OCI-LY7 (cell line): ENCODE data around the gene RIMKLB. TPM values are rescaled to one million over a fixed set of nuclear protein-coding genes. Genes with fewer than 3 reads are reported as not detected.
"Not testable (repeated sequence)": the region's sequence is repeated elsewhere in the genome, so short reads cannot be mapped to it uniquely, and the experiment has no call there.

Experiments used
- BruUV-seq: library from RNA; stranded (reverse); fragments of 400-500 nt; replicated peaks from 2 replicates; lab custom pipeline; 2021; lab: Mats Ljungman, UMichigan
- CTCF ChIA-PET: fragments of 300-600 bp; sonication (Branson Sonifier 250); formaldehyde crosslinking; loops from one replicate; lab custom pipeline; 2022; ENCODE audit warnings: antibody characterized with exemption; ENCODE audit not compliant: unreplicated experiment; lab: Charles Lee
- POLR2A ChIA-PET: fragments of 300-600 bp; sonication (Branson Sonifier 250); formaldehyde crosslinking; loops from one replicate; lab custom pipeline; 2022; ENCODE audit warnings: antibody characterized with exemption; lab: Charles Lee
- DNase-seq: peaks from one replicate; pipeline ENCODE4 v3.0.0-alpha.2; 2015; ENCODE audit warnings: low spot score
- H2AFZ ChIP-seq: fragments of 200-600 bp; sonication (generic), shearing (Covaris generic); 2 replicates; pipeline ENCODE4 v1.6.1; 2014; ENCODE audit warnings: mild to moderate bottlenecking, antibody characterized with exemption, low read length, moderate library complexity
- H3K27ac ChIP-seq: fragments of 200-600 bp; sonication (generic); 2 replicates; pipeline ENCODE4 v1.5.1; 2014; ENCODE audit warnings: mixed run types, low read depth, mild to moderate bottlenecking, moderate library complexity, low read length, inconsistent platforms; ENCODE audit not compliant: poor library complexity, severe bottlenecking
- H3K36me3 ChIP-seq: fragments of 200-600 bp; sonication (generic); 2 replicates; pipeline ENCODE4 v1.6.1; 2014; ENCODE audit warnings: mild to moderate bottlenecking, antibody characterized with exemption, low read length, moderate library complexity, mixed read lengths; ENCODE audit not compliant: insufficient read depth
- H3K4me1 ChIP-seq: fragments of 200-600 bp; sonication (generic); 2 replicates; pipeline ENCODE4 v1.5.1; 2014; ENCODE audit warnings: mild to moderate bottlenecking, low read length; ENCODE audit not compliant: insufficient read depth, poor library complexity, severe bottlenecking
- H3K4me2 ChIP-seq: fragments of 200-600 bp; sonication (generic); 2 replicates; pipeline ENCODE4 v1.6.1; 2014; ENCODE audit warnings: mild to moderate bottlenecking, low read length
- H3K4me3 ChIP-seq: fragments of 200-600 bp; sonication (generic); 2 replicates; pipeline ENCODE4 v1.5.1; 2014; ENCODE audit warnings: mild to moderate bottlenecking, low read depth, low read length; ENCODE audit not compliant: poor library complexity, severe bottlenecking
- H3K79me2 ChIP-seq: fragments of 200-600 bp; sonication (generic); 2 replicates; pipeline ENCODE4 v1.6.1; 2016; ENCODE audit warnings: low read depth, mild to moderate bottlenecking, low read length, moderate library complexity, mixed read lengths; ENCODE audit not compliant: insufficient read depth
- H3K9me2 ChIP-seq: fragments of 200-600 bp; sonication (generic); 2 replicates; pipeline ENCODE4 v1.6.1; 2016; ENCODE audit warnings: mild to moderate bottlenecking, low read length, mixed read lengths; ENCODE audit not compliant: insufficient read depth
- H3K9me3 ChIP-seq: fragments of 200-600 bp; sonication (generic); 2 replicates; pipeline ENCODE4 v1.6.1; 2014; ENCODE audit warnings: mild to moderate bottlenecking, mixed run types, low read length, mixed read lengths
- H4K20me1 ChIP-seq: fragments of 200-600 bp; sonication (generic); 2 replicates; pipeline ENCODE4 v1.6.1; 2014; ENCODE audit warnings: mild to moderate bottlenecking, antibody characterized with exemption, low read length, moderate library complexity, mixed read lengths; ENCODE audit not compliant: insufficient read depth
- intact Hi-C: fragments of 100-400 bp; cut with micrococcal nuclease; formaldehyde crosslinking; loops from one replicate; pipeline ENCODE4 v1.10.0; 2022; ENCODE audit not compliant: unreplicated experiment
- total RNA-seq, 2 experiments: library from RNA; depleted of rRNA in 1 of 2; stranded (reverse); fragments of >200 nt in 1 of 2; shearing (Covaris generic) in 1 of 2; gene quantifications; 2 replicates each; pipeline ENCODE4 v1.2.3, GENCODE V29; 2014 to 2022

The RIMKLB gene
- total RNA-seq, 2 experiments from 2014 or later = 84.6 to 109 TPM

DNA sequence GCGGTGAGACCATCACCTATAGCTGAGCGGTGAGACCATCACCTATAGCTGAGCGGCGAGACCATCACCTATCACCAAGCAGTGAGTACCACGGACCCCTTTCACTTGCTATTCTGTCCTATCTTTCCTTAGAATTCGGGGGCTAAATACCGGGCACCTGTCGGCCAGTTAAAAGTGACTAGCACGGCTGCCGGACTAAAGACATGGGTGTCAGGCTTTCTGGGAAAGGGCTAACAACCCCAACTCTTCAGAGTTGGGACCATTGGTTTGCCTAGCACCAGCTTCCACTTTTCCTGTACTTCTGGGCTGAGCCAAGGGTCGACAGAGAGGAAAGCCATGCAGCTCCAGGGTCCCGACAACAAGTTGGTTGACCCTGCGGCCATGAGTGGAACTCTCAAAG lies 90.9 kb downstream of the RIMKLB start:
- H3K79me2 ChIP-seq, H2AFZ ChIP-seq, CTCF ChIA-PET, POLR2A ChIA-PET, intact Hi-C loops, H3K9me2 ChIP-seq, H3K4me1 ChIP-seq, H4K20me1 ChIP-seq, BruUV-seq, H3K9me3 ChIP-seq: not testable (repeated sequence)
- Histone ChIP-seq H3K27ac (peak overlapping the region; percentile 39), H3K4me3 (peak overlapping the region; percentile 77), H3K36me3 (peaks cover 12% of the 10 kb centered on the region), H3K4me2 (peak overlapping the region; percentile 60)
- DNase-seq = peak; percentile 32

DNA sequence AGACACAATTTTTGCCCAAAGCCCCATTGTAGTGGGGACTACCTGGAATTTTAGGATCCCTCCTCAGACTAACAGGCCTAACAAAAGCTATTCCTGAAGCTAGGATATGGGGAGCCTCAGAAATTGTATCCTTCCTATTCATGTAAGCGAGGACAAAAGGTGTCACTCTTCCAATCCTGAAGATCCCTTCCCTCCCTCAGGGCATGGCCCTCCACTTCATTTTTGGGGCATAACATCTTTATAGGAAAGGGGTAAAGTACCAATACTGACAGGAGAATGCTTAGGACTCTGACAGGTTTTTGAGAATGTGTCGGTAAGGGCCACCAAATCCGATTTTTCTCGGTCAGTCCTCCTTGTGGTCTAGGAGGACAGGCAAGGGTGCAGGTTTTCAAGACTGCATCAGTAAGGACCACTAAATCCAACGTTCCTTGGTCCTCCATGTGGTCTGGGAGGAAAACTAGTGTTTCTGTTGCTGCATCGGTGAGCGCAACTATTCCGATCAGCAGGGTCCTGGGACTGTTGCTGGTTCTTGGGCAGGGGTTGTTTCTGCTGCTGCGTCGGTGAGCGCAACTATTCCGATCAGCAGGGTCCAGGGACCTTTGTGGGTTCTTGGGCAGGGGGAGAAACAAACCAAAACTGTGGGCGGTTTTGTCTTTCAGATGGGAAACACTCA lies 91.7 kb downstream of the RIMKLB start:
- not testable (repeated sequence) for BruUV-seq, H3K27ac ChIP-seq

GRCh38 chr12:8793226-8793625 lies 95.4 kb downstream of the RIMKLB start:
- intact Hi-C loops, H3K4me1 ChIP-seq, H3K4me3 ChIP-seq, BruUV-seq, H3K9me3 ChIP-seq, H3K79me2 ChIP-seq, H4K20me1 ChIP-seq, H3K27ac ChIP-seq, H3K4me2 ChIP-seq, CTCF ChIA-PET, H3K9me2 ChIP-seq, POLR2A ChIA-PET, H2AFZ ChIP-seq, DNase-seq: not testable (repeated sequence)
- peaks cover 17% of the 10 kb centered on the region for H3K36me3 ChIP-seq

More for the DNA sequence above, 91.7 kb downstream of the RIMKLB start:
- H3K9me3 ChIP-seq, H3K79me2 ChIP-seq, CTCF ChIA-PET, intact Hi-C loops, H3K9me2 ChIP-seq, H3K36me3 ChIP-seq, H4K20me1 ChIP-seq, DNase-seq, H2AFZ ChIP-seq, H3K4me1 ChIP-seq: not testable (repeated sequence)
- POLR2A ChIA-PET = interaction anchor here (0.6 kb wide), 1 partner anchor 53 kb away, joined by 3 read pairs; no protein-coding TSS in a partner anchor
- peak overlapping the region; percentile 60 for H3K4me2 ChIP-seq
- peak overlapping the region; percentile 77 for H3K4me3 ChIP-seq

- H3K27ac ChIP-seq, CTCF ChIA-PET, H3K79me2 ChIP-seq, H3K4me2 ChIP-seq, H4K20me1 ChIP-seq, intact Hi-C loops, H2AFZ ChIP-seq, H3K4me3 ChIP-seq, POLR2A ChIA-PET, BruUV-seq, H3K9me2 ChIP-seq, H3K9me3 ChIP-seq, DNase-seq, H3K4me1 ChIP-seq: not testable (repeated sequence)
- peaks cover 17% of the 10 kb centered on the region for H3K36me3 ChIP-seq
Observed at GRCh38 chr12:8794611-8795010, 96.8 kb downstream of the RIMKLB start.
